Activated CD4-positive, alpha-beta T cell treated with anti-CD3 and anti-CD28 coated beads, Interleukin-2, amount 50 U/mL, for 16 hours (primary cell): ENCODE data around the gene IQCF2.
A peak's percentile ranks its signal among the peaks of the same experiment; 100 is the strongest.

Source experiments
- DNase-seq: peaks from one replicate; pipeline ENCODE4 v3.0.0-alpha.2; 2020

IQCF2 gene

DNA sequence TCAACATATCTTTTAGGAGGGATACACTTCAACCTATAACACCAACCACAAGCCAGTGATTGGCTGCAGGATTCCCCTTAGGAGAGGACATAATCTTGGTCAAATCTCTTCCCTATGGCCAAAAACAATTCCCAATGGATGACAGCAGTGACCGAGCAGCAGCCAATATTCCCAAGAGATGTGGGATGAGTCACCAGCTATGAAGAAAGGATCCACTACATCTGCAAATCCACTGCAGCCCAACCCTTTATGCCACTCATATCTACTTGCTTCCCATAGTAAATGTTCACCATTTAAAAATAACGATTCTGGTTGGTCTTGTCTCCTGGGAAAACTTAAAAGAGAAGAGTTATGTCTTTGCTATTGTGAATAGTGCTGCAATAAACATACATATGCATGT, 18.5 kb downstream of the IQCF2 start:
- DNase-seq, result no peak

DNA sequence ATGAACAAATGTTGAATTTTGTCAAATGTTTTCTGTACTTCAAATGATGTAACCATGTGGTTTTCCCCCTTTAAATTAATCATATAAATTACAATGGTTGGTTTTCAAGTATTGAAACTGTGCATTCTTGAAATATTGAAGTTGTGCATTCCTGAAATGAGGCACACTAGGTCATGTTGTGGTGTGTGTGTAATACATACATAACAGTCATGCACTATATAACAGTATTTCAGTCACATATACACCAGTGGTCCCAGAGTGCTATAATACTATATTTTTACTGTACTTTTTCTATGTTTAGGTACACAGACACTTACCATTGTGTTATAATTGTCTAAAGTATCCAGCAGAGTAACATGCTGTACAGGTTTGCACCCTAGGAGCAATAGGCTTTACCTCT, 25.0 kb downstream of the IQCF2 start:
- peak; percentile 16 for DNase-seq

DNA sequence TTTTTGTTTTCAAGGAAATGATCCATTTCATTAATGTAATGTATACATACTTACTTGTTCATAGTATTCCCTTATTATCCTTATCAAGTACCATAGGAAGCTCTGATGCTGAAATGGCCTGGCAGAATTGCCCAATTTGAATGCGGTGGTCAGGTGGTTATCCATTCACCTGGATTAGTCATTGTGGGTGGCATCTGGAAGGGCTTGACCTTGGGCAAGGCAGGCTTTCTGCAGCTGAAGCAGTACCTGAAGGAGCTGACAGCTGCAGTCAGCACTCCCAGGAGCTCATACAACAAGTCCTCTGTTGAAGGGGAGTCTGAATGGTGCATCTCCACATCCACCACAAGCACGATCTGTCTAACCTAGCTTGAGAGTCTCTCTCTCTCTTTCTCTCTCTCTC, 26.2 kb downstream of the IQCF2 start:
- DNase-seq, result no peak

DNA sequence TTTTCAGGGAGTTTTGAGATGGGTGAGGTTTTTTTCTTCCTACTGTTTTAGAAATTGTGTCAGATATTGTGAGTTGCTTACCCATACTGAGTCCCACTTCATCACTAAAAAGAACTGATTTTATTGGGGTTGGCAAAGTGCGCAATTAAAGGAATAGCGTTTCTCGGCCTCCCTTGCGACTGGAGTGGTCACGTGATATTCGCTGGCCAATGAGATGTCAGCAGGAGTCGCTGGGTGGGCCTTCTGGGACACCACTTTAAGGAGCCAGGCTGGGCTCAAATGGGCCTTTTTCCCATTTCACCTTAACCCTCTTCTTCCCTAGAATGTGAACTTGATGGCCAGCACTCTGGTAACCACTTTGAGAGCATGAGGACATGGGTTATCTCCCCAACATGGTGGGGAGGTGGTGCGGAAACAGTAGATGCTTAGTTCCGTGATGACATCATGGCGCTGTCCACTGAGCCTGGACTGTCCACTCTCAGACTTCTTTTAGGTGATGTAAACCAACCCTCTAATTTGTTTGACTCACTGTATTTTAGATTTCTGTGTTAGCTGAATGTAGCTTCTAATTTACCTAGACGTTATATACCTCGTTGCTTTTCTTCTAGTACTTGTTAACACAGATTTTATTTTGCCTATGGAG, 27.2 kb downstream of the IQCF2 start:
- no peak for DNase-seq

DNA sequence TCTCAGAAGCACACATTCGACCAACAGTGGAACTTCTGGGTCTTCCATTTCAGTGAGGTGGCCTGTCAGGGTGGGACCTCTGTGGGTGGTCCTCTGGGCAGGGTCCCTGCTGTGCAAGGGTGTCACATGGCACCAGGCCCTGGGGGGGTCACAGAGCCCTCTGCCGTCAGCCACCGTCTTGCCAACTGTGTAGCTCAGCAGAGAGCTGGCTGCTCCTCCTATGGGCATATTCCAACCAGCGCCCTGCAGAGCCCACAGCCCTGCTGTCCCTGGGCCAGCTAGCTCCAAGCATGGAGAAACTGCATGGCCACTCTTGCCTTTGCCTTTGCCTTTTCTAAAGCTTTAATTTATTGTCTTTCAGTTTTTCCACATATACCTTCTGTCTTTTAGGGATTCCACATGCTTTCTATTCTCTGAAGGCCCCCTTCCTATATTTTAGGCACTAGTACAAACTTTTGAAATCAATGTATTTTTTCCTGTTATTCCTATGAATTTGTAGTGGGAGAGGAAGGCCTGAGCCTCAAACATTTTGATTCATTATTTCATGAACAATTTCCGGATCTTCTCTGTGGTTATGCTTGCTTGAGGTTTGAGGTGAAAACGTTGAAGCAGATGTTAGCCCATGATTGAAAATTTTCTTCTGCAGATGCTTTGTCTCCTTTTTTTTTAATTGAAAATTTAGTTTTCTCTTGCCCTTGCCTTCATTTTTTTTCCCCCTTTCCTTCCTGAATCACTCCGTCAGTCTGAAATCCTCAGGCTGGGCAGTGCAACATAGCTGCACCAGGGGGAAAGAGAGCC, 30.0 kb downstream of the IQCF2 start:
- peak; percentile 13 for DNase-seq

DNA sequence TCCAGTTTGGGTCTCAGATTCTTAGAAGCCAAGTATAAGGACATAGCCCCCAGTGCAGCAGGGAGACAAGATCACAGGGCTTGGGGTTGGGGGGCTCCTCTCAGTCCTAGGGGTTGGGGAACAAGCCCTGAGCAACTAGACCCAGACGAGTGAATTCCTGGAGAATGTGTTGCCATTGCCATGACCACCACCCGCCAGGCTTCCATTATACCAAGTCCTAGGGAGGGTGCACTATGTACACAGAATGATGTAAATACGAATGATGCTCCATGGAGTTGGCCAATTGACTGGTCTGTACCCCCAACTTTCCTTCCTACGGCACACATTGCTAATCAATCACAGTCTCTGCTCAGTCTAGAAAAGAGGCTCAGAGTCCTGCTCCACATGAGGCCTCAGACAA, 33.0 kb downstream of the IQCF2 start:
- DNase-seq, result no peak

DNA sequence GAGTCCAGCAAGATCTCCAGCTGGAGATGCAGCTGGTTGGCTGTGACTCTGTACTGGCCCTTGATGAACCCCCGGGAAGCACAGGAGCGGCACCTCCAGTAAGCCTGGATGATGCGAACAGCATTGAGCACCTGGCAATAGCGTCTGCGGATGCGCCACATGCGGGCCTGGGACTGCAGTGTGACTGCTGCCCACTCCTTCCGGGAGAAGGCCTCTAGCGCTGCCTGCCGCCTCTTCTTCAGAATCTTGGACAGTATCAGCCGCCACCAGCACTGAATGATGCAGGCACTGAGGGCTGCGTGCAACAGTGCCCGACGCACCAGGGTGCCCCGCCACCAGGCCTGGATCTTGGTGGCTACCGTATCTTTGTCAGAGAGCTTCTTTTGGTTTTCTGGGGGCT, 33.5 kb downstream of the IQCF2 start:
- DNase-seq, result no peak

DNA sequence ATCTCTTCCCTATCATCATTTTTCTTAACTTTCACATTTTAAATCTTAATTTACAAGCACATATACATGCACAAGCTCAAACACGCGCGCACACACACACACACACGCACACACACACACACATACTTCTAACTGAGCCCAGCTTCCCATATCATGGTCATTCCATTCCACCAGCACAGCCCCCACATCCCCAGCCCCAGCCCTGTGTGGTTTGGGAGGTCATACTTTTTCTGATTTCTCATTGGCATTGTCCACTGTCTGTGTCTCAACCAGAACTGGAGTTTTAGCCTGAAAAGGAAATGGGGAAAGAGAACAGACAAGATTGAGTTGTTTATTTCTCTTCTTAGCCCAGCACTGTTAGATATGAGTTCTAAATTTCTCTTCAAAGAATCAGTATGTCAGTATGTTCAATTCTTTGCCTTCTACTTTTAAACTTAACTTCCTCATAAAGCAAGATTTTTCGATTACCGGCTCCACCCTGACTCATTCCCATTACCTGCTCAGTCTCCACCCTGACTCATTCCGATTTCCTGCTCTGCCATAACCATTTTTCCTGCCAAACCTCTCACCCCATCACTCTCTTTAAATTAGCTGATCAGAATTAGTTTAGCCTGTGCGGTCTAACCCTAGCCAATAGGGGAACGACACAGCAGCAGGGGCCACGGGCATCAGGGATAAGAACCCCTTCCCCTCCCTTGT, 35.3 kb downstream of the IQCF2 start:
- no peak for DNase-seq

DNA sequence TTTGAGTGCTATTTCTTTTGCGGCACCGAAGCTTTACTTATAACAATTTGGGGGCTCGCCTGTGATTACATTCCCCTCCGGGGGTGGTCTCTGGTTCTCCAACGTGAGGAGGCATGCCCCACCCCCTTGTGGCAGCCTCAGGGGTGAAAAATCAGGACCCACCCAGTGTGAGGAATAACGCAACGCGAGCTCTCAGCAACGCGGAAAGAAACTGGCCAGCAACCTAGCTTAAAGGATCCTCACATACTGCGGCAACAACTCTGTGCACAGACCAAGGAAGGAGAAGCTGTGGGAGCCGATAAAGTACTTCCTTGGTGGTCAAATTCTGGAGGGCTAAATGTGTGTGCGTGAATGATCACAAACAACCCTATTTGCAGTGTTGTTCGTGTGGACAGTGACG, 36.0 kb downstream of the IQCF2 start:
- no peak for DNase-seq

DNA sequence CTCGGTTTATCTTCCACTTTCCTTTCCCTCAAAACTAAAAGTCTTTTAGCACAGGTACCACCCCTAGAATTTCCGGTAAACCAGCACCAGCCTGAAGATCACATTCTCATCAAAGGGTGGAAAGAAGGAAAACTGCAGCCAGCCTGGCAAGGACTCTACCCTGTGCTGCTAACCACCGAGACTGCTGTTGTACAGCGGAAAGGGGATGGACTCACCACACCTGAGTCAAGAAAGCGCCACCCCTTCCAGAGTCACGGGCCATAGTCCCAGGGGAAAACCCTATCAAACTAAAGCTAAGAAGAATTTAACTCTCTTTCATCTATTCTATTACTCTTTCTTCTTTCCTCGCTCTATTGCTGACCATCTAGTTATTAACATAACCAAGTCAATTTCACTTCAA, 38.6 kb downstream of the IQCF2 start:
- DNase-seq, result peak; percentile 20

DNA sequence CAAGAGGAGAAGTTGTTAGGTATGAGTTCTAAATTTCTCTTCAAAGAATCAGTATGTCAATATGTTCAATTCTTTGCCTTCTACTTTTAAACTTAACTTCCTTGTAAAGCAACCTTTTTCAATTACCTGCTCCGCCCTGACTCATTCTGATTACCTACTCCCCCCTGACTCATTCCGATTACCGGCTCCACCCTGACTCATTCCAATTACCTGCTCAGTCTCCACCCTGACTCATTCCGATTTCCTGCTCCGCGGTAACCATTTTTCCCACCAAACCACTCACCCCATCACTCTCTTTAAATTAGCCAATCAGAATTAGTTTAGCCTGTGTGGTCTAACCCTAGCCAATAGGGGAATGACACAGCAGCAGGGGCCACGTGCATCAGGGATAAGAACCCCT, 40.9 kb downstream of the IQCF2 start:
- peak; percentile 94 for DNase-seq

DNA sequence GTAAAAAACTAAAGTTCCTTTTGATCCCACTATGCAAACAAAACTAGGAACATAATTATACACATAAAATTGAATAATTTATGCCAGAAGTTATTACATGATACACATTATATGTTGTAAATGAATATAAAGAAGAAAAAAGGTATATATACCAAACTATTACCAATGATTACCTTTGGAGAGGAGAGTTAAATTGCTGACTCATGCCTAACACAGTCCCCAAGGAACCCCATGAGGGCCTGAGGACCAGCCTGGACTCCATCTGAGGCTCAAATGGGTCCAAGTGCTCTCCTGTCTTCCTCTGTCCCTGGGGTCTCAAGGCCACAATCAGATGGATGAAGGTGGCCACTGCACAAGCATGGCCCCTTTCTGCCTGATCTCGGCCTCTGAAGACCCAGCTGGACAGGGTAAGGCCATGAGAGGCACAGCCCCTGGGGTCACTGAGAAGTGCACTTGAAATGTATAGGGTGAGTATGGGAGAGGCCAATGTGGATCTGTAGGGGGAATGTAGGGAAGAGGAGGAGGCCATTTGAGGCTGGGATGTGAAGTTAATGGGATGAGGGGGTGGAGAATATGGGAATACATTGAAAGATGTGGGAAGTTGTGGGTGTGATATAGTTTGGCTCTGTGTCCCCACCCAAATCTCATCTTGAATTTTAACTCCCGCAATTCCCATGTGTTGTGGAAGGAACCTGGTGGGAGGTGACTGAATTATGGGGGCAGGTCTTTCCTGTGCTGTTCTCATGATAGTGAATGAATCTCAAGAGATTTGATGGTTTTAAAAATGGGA, 42.8 kb downstream of the IQCF2 start:
- DNase-seq, result no peak

DNA sequence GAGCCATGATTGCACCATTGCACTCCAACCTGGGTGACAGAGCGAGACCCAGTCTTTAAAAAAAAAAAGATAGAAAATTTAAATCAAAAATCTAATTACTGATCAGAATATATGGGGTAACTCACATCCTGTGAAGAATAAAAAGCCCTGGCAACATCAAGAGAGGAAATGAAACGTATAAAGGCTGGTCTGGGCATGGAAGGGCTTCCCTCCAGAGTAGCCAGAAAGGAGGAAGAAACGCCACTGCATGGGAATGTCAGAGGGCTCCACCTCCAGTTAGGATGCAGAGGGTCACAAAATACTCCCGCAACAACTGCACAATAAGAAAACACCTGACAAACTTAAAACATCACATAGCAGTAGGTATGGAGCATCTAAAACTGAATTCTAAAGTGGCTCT, 46.6 kb downstream of the IQCF2 start:
- no peak for DNase-seq
